ENCODE results near the gene HEPACAM.

HEPACAM gene

GRCh38 chr11:124879493-124880289, 56.2 kb downstream of the HEPACAM start:
- Histone ChIP-seq H3K18ac (ENCODE audit: low read length) (no peak overlapping the region), H3K56ac (ENCODE audit: low read length) (no peak overlapping the region), H3K36me3 (ENCODE audit: control insufficient read depth, insufficient read depth, low read length) (no peaks in the 10 kb centered on the region), H3K27me3 (ENCODE audit: insufficient read depth, low read length, poor library complexity) (no peaks in the 10 kb centered on the region), H3K4me2 (ENCODE audit: low read length) (no peak overlapping the region), H3K79me2 (ENCODE audit: control insufficient read depth, insufficient read depth, low read length) (no peaks in the 10 kb centered on the region), H2AK5ac (ENCODE audit: low read length) (no peak overlapping the region), H2BK120ac (ENCODE audit: low read depth, low read length) (no peak overlapping the region), H3K27ac (ENCODE audit: low read depth, low read length) (no peak overlapping the region), H3K4me3 (ENCODE audit: low read length) (no peak overlapping the region), H2BK5ac (ENCODE audit: low read length) (no peak overlapping the region), H3K9ac (ENCODE audit: low read length) (no peak overlapping the region), H4K8ac (ENCODE audit: low read depth, low read length) (no peak overlapping the region), H4K5ac (ENCODE audit: low read length) (no peak overlapping the region), H2BK15ac (replicated peaks; ENCODE audit: low read depth) (no peak overlapping the region), H3K4me1 (ENCODE audit: control insufficient read depth, low read depth, low read length) (no peaks in the 10 kb centered on the region), H3K23ac (ENCODE audit: low read length) (no peak overlapping the region), H3K4ac (ENCODE audit: low read depth, low read length) (no peak overlapping the region), H3K79me1 (ENCODE audit: low read length) (no peaks in the 10 kb centered on the region)
- WGBS (ENCODE audit: extremely low coverage, insufficient coverage, low lambda C conversion rate) = no CpG with 5 or more reads among the region's 16 CpGs
- no peak for DNase-seq

GRCh38 chr11:124878759-124879492, 56.9 kb downstream of the HEPACAM start:
- Histone ChIP-seq H2AK5ac (ENCODE audit: low read length) (no peak overlapping the region), H3K4me3 (ENCODE audit: low read length) (no peak overlapping the region), H2BK120ac (ENCODE audit: low read depth, low read length) (no peak overlapping the region), H3K4me2 (ENCODE audit: low read length) (no peak overlapping the region), H3K36me3 (ENCODE audit: control insufficient read depth, insufficient read depth, low read length) (no peaks in the 10 kb centered on the region), H2BK5ac (ENCODE audit: low read length) (no peak overlapping the region), H3K27me3 (ENCODE audit: insufficient read depth, low read length, poor library complexity) (no peaks in the 10 kb centered on the region), H3K23ac (ENCODE audit: low read length) (no peak overlapping the region), H4K5ac (ENCODE audit: low read length) (no peak overlapping the region), H2BK15ac (replicated peaks; ENCODE audit: low read depth) (no peak overlapping the region), H3K4me1 (ENCODE audit: control insufficient read depth, low read depth, low read length) (no peaks in the 10 kb centered on the region), H3K56ac (ENCODE audit: low read length) (no peak overlapping the region), H3K18ac (ENCODE audit: low read length) (no peak overlapping the region), H3K4ac (ENCODE audit: low read depth, low read length) (no peak overlapping the region), H3K27ac (ENCODE audit: low read depth, low read length) (no peak overlapping the region), H4K8ac (ENCODE audit: low read depth, low read length) (no peak overlapping the region), H3K9ac (ENCODE audit: low read length) (no peak overlapping the region), H3K79me2 (ENCODE audit: control insufficient read depth, insufficient read depth, low read length) (no peaks in the 10 kb centered on the region), H3K79me1 (ENCODE audit: low read length) (no peaks in the 10 kb centered on the region)
- no CpG with 5 or more reads among the region's 11 CpGs for WGBS (ENCODE audit: extremely low coverage, insufficient coverage, low lambda C conversion rate)
- DNase-seq = no peak

DNA sequence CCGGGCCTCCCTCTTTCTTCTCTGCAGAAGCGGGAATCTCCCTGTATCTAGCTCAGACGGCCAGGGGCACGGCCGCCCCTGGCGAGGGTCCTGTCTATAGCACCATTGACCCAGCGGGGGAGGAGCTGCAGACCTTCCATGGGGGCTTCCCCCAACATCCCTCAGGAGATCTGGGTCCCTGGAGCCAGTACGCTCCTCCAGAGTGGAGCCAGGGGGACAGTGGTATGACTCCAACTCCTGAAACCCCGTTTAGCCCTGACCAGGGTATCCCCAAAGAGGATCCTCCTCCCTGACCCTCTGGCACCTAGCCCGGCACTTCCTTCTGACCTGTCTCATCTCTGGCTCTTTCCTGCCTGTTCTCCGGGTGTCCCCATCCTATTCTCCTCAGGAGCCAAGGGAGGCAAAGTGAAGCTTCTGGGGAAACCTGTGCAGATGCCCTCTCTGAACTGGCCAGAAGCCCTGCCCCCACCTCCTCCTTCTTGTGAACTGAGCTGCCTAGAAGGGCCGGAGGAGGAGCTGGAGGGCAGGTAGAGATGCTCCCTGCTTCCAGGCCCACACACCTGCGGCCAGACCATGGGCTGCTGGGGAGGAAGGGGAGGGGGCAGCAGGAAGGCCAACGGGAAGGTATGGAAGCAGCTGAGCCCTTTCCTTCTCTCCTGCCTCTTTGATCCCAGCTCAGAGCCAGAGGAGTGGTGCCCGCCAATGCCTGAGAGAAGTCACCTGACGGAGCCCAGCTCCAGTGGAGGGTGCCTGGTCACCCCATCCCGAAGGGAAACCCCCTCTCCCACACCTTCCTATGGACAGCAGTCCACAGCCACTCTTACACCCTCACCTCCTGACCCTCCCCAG, 57.7 kb downstream of the HEPACAM start:
- no peak overlapping the region for H3K18ac ChIP-seq (ENCODE audit: low read length)
- no peak overlapping the region for H2BK120ac ChIP-seq (ENCODE audit: low read depth, low read length)
- no peaks in the 10 kb centered on the region for H3K4me1 ChIP-seq (ENCODE audit: control insufficient read depth, low read depth, low read length)
- H3K4ac ChIP-seq (ENCODE audit: low read depth, low read length) = no peak overlapping the region
- no peak overlapping the region for H3K4me2 ChIP-seq (ENCODE audit: low read length)
- H4K5ac ChIP-seq (ENCODE audit: low read length) = no peak overlapping the region
- no peaks in the 10 kb centered on the region for H3K79me1 ChIP-seq (ENCODE audit: low read length)
- H3K27me3 ChIP-seq (ENCODE audit: insufficient read depth, low read length, poor library complexity) = no peaks in the 10 kb centered on the region
- no peak overlapping the region for H4K8ac ChIP-seq (ENCODE audit: low read depth, low read length)
- H3K36me3 ChIP-seq (ENCODE audit: control insufficient read depth, insufficient read depth, low read length) = no peaks in the 10 kb centered on the region
- no peak overlapping the region for H2BK5ac ChIP-seq (ENCODE audit: low read length)
- H3K4me3 ChIP-seq (ENCODE audit: low read length) = no peak overlapping the region
- no peak overlapping the region for H2AK5ac ChIP-seq (ENCODE audit: low read length)
- H3K27ac ChIP-seq (ENCODE audit: low read depth, low read length) = no peak overlapping the region
- WGBS (ENCODE audit: extremely low coverage, insufficient coverage, low lambda C conversion rate) = no CpG with 5 or more reads among the region's 17 CpGs
- H2BK15ac ChIP-seq (replicated peaks; ENCODE audit: low read depth) = no peak overlapping the region
- no peak for DNase-seq
- H3K9ac ChIP-seq (ENCODE audit: low read length) = no peak overlapping the region
- H3K23ac ChIP-seq (ENCODE audit: low read length) = no peak overlapping the region
- no peaks in the 10 kb centered on the region for H3K79me2 ChIP-seq (ENCODE audit: control insufficient read depth, insufficient read depth, low read length)
- H3K56ac ChIP-seq (ENCODE audit: low read length) = no peak overlapping the region

- H2BK5ac ChIP-seq (ENCODE audit: low read length) = no peak overlapping the region
- H3K9ac ChIP-seq (ENCODE audit: low read length) = no peak overlapping the region
- no peak overlapping the region for H3K18ac ChIP-seq (ENCODE audit: low read length)
- no peak overlapping the region for H4K8ac ChIP-seq (ENCODE audit: low read depth, low read length)
- no peak overlapping the region for H3K27ac ChIP-seq (ENCODE audit: low read depth, low read length)
- no peak overlapping the region for H2BK15ac ChIP-seq (replicated peaks; ENCODE audit: low read depth)
- no peak overlapping the region for H2BK120ac ChIP-seq (ENCODE audit: low read depth, low read length)
- H3K4me3 ChIP-seq (ENCODE audit: low read length) = no peak overlapping the region
- H2AK5ac ChIP-seq (ENCODE audit: low read length) = no peak overlapping the region
- no peaks in the 10 kb centered on the region for H3K27me3 ChIP-seq (ENCODE audit: insufficient read depth, low read length, poor library complexity)
- no peak overlapping the region for H3K23ac ChIP-seq (ENCODE audit: low read length)
- no peak overlapping the region for H3K4me2 ChIP-seq (ENCODE audit: low read length)
- no peak overlapping the region for H4K5ac ChIP-seq (ENCODE audit: low read length)
- H3K36me3 ChIP-seq (ENCODE audit: control insufficient read depth, insufficient read depth, low read length) = no peaks in the 10 kb centered on the region
- no peaks in the 10 kb centered on the region for H3K79me1 ChIP-seq (ENCODE audit: low read length)
- no peaks in the 10 kb centered on the region for H3K4me1 ChIP-seq (ENCODE audit: control insufficient read depth, low read depth, low read length)
- no peaks in the 10 kb centered on the region for H3K79me2 ChIP-seq (ENCODE audit: control insufficient read depth, insufficient read depth, low read length)
- no peak overlapping the region for H3K4ac ChIP-seq (ENCODE audit: low read depth, low read length)
- DNase-seq = no peak
- no peak overlapping the region for H3K56ac ChIP-seq (ENCODE audit: low read length)
- WGBS (ENCODE audit: extremely low coverage, insufficient coverage, low lambda C conversion rate) = no CpG with 5 or more reads among the region's 10 CpGs
These were observed 58.3 kb downstream of the HEPACAM start for GRCh38 chr11:124877631-124877909.

- Histone ChIP-seq H2BK5ac (ENCODE audit: low read length) (no peak overlapping the region), H2BK120ac (ENCODE audit: low read depth, low read length) (no peak overlapping the region), H3K4me1 (ENCODE audit: control insufficient read depth, low read depth, low read length) (no peaks in the 10 kb centered on the region), H3K79me1 (ENCODE audit: low read length) (no peaks in the 10 kb centered on the region), H3K9ac (ENCODE audit: low read length) (peak overlapping the region; percentile 25), H4K8ac (ENCODE audit: low read depth, low read length) (peak overlapping the region; percentile 77), H2AK5ac (ENCODE audit: low read length) (no peak overlapping the region), H4K5ac (ENCODE audit: low read length) (no peak overlapping the region), H3K27me3 (ENCODE audit: insufficient read depth, low read length, poor library complexity) (no peaks in the 10 kb centered on the region), H3K4ac (ENCODE audit: low read depth, low read length) (no peak overlapping the region), H3K23ac (ENCODE audit: low read length) (no peak overlapping the region), H3K36me3 (ENCODE audit: control insufficient read depth, insufficient read depth, low read length) (no peaks in the 10 kb centered on the region), H2BK15ac (replicated peaks; ENCODE audit: low read depth) (no peak overlapping the region), H3K27ac (ENCODE audit: low read depth, low read length) (no peak overlapping the region), H3K4me3 (ENCODE audit: low read length) (no peak overlapping the region), H3K18ac (ENCODE audit: low read length) (no peak overlapping the region), H3K79me2 (ENCODE audit: control insufficient read depth, insufficient read depth, low read length) (no peaks in the 10 kb centered on the region), H3K56ac (ENCODE audit: low read length) (peak overlapping the region; percentile 6), H3K4me2 (ENCODE audit: low read length) (peak overlapping the region; percentile 34)
- WGBS (ENCODE audit: extremely low coverage, insufficient coverage, low lambda C conversion rate) = no CpG with 5 or more reads among the region's 30 CpGs
- DNase-seq = no peak
These were observed 58.8 kb downstream of the HEPACAM start for GRCh38 chr11:124876818-124877630.

Measured in mesendoderm (in vitro differentiated cells).